Stimulated activated naive B cell treated with anti-CD40 and anti-IgM and Interleukin-4, amounts not matched to agents 10 μg/mL and 1 μg/mL and 100 μg/mL, for 72 hours (primary cell): Measurements from ENCODE around the gene CLSTN1.

Source experiments
- ATAC-seq, 2 donors: fragments of 150-1000 bp; cut with Tn5 transposase; replicated peaks; 2 replicates each; pipeline ENCODE4 v1.10.0; 2021; ENCODE audit warnings: moderate library complexity in 1 of 2
- DNase-seq: peaks from one replicate; pipeline ENCODE4 v3.0.0; 2021
- H3K27ac Mint-ChIP-seq: one replicate; pipeline ENCODE4 v1.8.0; 2022; ENCODE audit warnings: mild to moderate bottlenecking, mixed read lengths
- H3K27me3 Mint-ChIP-seq, 2 donors: one replicate each; pipeline ENCODE4 v1.8.0; 2022; ENCODE audit warnings: mixed read lengths in 2 of 2
- H3K36me3 Mint-ChIP-seq, 2 donors: one replicate each; pipeline ENCODE4 v1.8.0; 2022; ENCODE audit warnings: mixed read lengths in 2 of 2, mild to moderate bottlenecking in 1 of 2
- H3K4me1 Mint-ChIP-seq, 2 donors: one replicate each; pipeline ENCODE4 v1.8.0; 2022; ENCODE audit warnings: mixed read lengths in 2 of 2, mild to moderate bottlenecking in 1 of 2
- H3K4me3 Mint-ChIP-seq, 2 donors: one replicate each; pipeline ENCODE4 v1.8.0; 2022; ENCODE audit warnings: mild to moderate bottlenecking in 2 of 2, mixed read lengths in 2 of 2, moderate library complexity in 1 of 2
- H3K9me3 Mint-ChIP-seq, 2 donors: one replicate each; pipeline ENCODE4 v1.8.0; 2022; ENCODE audit warnings: mixed read lengths in 2 of 2, mild to moderate bottlenecking in 1 of 2

CLSTN1 gene

DNA sequence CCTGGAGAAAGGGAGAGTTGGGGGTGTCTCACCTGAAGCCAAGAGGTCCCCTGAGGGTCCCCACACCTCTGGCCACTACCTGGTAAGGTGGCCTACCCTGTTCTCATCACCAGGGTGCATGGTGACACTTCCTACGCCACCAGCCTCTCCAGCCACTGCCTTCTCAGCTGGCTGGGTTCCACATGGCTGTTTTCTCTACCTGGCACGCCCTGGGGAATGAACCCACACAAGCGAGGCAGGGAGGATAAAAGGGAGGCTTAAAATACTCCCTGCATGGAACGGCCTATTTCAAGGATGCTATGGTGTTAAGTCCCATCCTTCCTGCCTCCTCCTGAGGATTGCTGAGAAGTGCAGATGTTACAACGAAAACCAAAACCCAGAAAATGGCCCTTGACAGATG is 87.5 kb downstream of the CLSTN1 start:
- Mint-ChIP-seq H3K9me3 (no peaks in the 10 kb centered on the region), H3K4me1 (peaks cover 21 to 32% of the 10 kb centered on the region in 2 donors), H3K4me3 (no peak overlapping the region), H3K27ac (no peak overlapping the region), H3K36me3 (peaks cover 52 to 61% of the 10 kb centered on the region in 2 donors), H3K27me3 (no peaks in the 10 kb centered on the region)
- DNase-seq, result no peak
- no peak for ATAC-seq

DNA sequence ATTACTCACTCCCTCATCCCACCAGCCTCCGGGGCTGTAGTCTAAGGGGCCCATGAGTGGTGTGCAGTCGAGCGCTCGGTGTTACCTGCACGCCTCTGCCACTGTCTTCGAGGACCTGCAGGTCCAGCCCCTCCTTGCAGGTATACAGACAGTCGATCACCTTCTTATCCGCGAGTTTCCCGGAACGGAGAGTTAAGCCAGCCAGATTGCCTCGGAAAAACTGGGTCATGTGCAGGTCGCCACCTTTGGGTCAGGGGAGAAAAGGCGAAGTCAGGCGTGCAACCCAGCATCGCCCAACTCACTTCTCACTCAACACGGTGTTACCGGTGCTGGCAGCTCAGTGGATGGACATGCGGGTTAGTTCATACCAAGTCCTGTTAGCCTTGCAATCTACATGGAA is 88.0 kb downstream of the CLSTN1 start:
- no peaks in the 10 kb centered on the region for H3K9me3 Mint-ChIP-seq
- no peak for DNase-seq
- no peaks in the 10 kb centered on the region for H3K27me3 Mint-ChIP-seq
- peaks cover 23 to 35% of the 10 kb centered on the region in 2 donors for H3K4me1 Mint-ChIP-seq
- no peak overlapping the region for H3K4me3 Mint-ChIP-seq
- peak overlapping the region; percentile 31 for H3K27ac Mint-ChIP-seq
- peaks cover 51 to 61% of the 10 kb centered on the region in 2 donors for H3K36me3 Mint-ChIP-seq
- ATAC-seq, result no peak

DNA sequence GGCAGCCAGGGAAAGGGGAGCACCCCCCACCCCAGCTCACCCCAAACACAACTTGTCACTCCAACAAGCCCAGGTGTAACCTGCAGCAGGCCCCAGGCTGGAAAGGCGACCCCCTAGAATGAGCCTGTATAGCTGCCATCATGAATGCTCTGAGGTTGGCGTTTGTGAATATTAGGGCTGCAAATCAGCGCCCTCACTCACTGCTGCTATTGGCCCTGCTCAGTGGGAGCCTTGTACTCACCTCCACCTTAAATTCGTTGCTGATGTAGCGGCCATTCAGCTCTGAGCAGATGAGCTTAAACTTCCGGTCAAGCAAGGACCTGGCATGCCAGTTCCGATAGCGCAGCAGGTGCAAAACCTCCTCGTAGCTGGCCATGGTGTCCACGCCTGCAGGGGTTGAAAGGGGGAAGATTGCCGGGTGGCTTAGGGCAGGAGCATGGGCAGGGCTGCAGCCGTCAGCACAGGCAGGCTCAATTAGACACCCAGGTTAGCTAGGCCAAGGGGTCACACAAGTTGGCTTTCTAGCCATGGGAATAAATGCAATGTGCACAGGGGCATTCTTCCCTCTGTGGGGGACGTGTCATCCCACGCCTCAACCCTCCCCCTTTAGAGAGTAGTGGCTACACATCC is 90.5 kb downstream of the CLSTN1 start:
- H3K36me3 Mint-ChIP-seq, result peaks cover 60 to 75% of the 10 kb centered on the region in 2 donors
- no peaks in the 10 kb centered on the region for H3K27me3 Mint-ChIP-seq
- peak overlapping the region in 1 of 2 donors; percentile 53 for H3K4me3 Mint-ChIP-seq
- no peaks in the 10 kb centered on the region for H3K9me3 Mint-ChIP-seq
- peaks cover 30 to 52% of the 10 kb centered on the region in 2 donors for H3K4me1 Mint-ChIP-seq
- peak overlapping the region; percentile 98 for H3K27ac Mint-ChIP-seq
- ATAC-seq (no peak), DNase-seq (no peak)

DNA sequence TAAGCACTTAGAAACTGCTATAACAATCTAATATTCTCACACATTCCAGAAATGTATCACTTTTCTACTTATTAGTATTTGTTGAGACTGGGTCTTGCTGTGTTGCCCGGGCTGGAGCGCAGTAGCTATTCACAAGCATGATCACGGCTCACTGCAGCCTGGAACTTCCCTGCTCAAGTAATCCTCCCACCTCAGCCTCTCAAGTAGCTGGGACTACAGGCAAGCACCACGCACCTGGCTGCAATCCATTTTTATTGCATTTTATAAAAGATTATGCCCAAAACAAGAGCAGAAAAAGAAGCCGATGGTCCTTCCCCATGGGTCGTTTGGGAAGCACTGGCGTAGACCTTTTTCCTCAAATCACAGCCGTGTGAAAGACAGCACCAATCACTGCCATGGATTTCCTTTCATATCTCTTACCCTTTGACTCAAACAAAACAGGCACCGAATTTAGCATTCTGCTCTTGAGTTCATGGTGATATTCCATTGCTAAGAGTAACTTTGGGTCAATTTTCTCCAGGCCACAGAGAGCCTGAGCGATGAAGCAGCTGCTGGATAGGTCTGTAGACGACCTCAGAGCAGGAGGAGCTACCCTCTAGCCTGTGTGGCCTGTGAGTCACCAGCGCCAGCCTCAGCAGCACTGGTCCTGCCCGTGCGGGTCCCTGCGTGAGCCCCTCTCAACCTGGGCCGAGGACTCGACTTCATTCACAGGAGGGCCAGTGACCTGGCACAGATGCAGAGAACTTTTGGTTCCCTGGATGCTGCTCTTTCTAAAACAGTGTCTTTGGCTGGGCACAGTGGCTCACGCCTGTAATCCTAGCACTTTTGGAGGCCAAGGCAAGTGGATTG is 91.4 kb downstream of the CLSTN1 start:
- Mint-ChIP-seq H3K4me1 (peaks cover 30 to 57% of the 10 kb centered on the region in 2 donors), H3K36me3 (peaks cover 61 to 76% of the 10 kb centered on the region in 2 donors), H3K27ac (peak overlapping the region; percentile 98), H3K4me3 (peak overlapping the region in 1 of 2 donors; percentile 44), H3K27me3 (no peaks in the 10 kb centered on the region), H3K9me3 (no peaks in the 10 kb centered on the region)
- peak; percentile 25 to 27 for ATAC-seq
- DNase-seq, result no peak

DNA sequence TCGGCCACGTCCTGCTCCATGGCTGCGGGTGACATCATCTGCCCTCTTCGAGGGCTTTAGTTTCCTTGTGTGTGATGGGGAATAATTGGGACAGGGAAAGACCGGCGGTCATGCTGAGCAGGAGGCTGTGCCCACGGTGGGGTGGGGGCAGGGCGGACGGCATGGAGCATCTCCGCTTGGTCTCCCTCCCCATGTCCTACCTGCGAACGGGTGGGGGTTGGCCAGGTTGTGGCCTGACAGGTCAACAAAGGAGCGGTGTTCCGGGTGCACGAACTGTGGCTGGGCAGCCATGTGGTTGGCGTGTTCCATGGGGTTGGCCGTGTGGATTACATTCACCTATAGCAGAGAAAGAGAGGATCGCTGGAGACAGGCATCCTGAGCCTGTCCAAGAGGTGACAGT is 92.2 kb downstream of the CLSTN1 start:
- peak overlapping the region; percentile 98 for H3K27ac Mint-ChIP-seq
- H3K36me3 Mint-ChIP-seq, result peaks cover 64 to 80% of the 10 kb centered on the region in 2 donors
- no peak for DNase-seq
- H3K9me3 Mint-ChIP-seq, result no peaks in the 10 kb centered on the region
- peaks cover 30 to 57% of the 10 kb centered on the region in 2 donors for H3K4me1 Mint-ChIP-seq
- H3K27me3 Mint-ChIP-seq, result no peaks in the 10 kb centered on the region
- no peak for ATAC-seq
- H3K4me3 Mint-ChIP-seq, result peak overlapping the region; percentile 15 to 44

DNA sequence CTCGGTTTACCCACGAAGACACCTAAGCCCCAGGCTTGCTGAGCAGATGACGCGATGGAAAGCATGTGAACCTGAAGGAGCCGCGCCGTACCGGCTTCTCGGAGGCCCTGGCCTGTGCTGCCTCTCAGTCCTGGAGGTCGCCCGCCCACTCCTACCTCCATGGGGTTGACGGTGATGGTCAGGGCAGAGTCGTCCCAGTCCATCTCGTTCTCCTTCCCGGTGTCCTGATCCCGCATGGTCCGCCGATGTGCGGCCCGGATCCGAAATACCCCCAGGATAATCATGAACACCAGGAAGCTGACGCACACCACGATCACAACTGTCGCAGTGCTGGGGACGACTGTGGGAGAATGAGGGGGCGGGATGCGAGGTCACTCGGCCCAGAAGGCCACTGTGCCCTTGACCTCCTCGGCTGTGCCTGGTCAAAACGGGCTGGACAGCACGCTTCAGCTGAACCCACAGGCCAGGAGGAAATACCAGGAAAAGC is 92.7 kb downstream of the CLSTN1 start:
- peak overlapping the region; percentile 15 to 44 for H3K4me3 Mint-ChIP-seq
- no peaks in the 10 kb centered on the region for H3K27me3 Mint-ChIP-seq
- no peak for ATAC-seq
- H3K9me3 Mint-ChIP-seq, result no peaks in the 10 kb centered on the region
- peaks cover 30 to 57% of the 10 kb centered on the region in 2 donors for H3K4me1 Mint-ChIP-seq
- H3K36me3 Mint-ChIP-seq, result peaks cover 66 to 83% of the 10 kb centered on the region in 2 donors
- peak overlapping the region; percentile 98 for H3K27ac Mint-ChIP-seq
- DNase-seq, result no peak

DNA sequence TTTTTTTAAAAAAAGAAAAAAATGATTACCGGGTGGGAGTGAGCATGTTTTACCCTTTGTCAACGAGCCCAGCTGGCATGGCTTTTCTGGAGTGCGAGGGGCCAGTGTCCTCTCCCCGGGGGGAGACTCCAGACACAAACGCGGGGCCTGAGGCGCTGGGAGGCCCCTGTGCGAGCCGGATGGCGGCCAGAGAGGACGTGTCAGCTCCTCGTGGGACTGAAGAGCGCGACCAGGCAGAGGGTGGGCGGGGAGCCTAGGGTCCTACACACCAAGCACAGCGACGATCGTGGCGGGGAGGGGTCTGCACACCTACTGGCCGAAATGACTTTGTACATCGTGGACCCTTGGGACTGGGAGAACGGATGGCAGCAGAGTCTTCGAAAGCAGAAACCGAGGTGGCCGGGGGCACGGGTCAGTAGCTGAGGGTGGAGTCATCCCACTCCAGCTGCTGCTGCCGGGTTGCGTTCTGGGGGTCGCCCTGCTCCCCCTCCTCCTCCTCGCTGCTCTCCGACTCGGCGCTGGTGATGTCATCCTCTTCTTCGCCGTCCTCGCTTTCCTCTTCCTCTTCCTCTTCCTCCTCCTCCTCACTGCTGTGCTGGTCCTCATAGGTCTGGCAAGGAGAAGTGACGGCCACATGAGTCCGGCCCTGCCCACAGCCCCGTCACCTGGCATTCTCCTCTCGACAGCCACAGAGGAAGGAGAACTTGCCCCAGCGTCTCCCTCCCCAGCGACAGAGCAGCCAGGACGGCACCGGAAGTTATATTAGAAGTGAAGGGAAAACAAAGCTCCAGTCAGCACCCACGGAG is 93.5 kb downstream of the CLSTN1 start:
- ATAC-seq, result peak in 1 of 2 donors; percentile 5
- peaks cover 30 to 57% of the 10 kb centered on the region in 2 donors for H3K4me1 Mint-ChIP-seq

DNA sequence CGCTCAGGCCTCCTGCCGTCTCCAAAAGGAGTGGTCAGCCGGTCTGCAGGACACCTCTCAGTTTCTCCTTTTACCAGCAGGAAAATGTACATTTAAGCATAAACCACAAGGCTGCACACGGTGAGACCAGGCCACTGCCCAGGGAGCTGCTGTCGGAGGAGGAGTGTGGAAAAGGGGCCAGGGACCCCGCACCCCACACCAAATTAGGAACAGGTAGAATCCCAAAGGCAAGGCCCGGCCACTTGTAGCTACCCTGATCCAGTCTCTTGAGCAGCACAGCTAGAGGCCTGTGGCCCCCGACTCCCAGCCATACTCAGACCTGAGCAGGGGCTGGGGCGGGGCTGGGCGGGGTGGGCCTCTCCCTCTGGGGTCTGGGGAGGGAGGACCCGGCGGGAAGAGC is 94.2 kb downstream of the CLSTN1 start:
- Mint-ChIP-seq H3K4me1 (peaks cover 34 to 61% of the 10 kb centered on the region in 2 donors), H3K27ac (peak overlapping the region; percentile 86), H3K36me3 (peaks cover 72 to 83% of the 10 kb centered on the region in 2 donors), H3K9me3 (no peaks in the 10 kb centered on the region), H3K4me3 (peak overlapping the region in 1 of 2 donors; percentile 41), H3K27me3 (no peaks in the 10 kb centered on the region)
- DNase-seq (no peak), ATAC-seq (no peak)

More for the DNA sequence above, 93.5 kb downstream of the CLSTN1 start:
- Mint-ChIP-seq H3K36me3 (peaks cover 66 to 80% of the 10 kb centered on the region in 2 donors), H3K4me3 (peak overlapping the region in 1 of 2 donors; percentile 44), H3K27ac (peak overlapping the region; percentile 98), H3K9me3 (no peaks in the 10 kb centered on the region), H3K27me3 (no peaks in the 10 kb centered on the region)
- DNase-seq, result no peak

DNA sequence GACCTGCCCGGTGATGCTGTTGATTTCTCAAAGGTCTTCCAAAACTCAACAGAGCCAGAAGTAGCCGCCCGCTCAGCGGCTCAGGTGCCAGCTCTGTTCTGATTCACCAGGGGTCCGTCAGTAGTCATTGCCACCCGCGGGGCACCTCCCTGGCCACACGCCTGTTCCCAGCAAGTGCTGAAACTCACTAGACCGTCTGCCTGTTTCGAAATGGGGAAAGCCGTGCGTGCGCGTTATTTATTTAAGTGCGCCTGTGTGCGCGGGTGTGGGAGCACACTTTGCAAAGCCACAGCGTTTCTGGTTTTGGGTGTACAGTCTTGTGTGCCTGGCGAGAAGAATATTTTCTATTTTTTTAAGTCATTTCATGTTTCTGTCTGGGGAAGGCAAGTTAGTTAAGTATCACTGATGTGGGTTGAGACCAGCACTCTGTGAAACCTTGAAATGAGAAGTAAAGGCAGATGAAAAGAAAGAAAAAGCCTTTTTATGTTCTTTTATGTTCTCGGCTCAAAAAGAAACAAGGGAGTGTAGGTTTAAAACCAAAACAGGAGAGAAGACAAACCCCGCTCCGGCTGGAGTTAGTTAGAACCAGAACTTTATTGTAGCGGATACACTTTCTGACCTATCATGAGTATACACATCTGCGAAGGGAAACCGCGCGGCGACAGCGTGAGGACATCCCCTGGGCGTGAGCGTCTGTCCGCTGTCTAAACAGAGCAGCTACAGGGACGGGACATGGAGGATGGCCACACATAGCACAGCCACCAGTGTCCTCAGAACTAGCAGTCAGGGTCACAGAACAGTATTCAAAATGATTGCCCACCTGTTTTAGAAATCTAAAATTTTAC is 95.1 kb downstream of the CLSTN1 start:
- no peak for ATAC-seq

DNA sequence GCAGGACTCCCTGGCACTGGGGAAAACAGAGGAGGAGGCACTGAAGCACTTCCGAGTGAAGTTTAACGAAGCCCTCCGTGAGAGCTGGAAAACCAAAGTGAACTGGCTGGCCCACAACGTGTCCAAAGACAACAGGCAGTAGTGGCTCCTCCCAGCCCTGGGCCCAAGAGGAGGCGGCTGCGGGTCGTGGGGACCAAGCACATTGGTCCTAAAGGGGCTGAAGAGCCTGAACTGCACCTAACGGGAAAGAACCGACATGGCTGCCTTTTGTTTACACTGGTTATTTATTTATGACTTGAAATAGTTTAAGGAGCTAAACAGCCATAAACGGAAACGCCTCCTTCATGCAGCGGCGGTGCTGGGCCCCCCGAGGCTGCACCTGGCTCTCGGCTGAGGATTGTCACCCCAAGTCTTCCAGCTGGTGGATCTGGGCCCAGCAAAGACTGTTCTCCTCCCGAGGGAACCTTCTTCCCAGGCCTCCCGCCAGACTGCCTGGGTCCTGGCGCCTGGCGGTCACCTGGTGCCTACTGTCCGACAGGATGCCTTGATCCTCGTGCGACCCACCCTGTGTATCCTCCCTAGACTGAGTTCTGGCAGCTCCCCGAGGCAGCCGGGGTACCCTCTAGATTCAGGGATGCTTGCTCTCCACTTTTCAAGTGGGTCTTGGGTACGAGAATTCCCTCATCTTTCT is 96.7 kb downstream of the CLSTN1 start:
- Mint-ChIP-seq H3K4me3 (no peak overlapping the region), H3K27ac (peak overlapping the region; percentile 90), H3K36me3 (peaks cover 73 to 86% of the 10 kb centered on the region in 2 donors), H3K4me1 (peaks cover 32 to 57% of the 10 kb centered on the region in 2 donors), H3K9me3 (peaks cover 0 to 3% of the 10 kb centered on the region in 2 donors), H3K27me3 (no peaks in the 10 kb centered on the region)
- no peak for DNase-seq
- ATAC-seq, result no peak

More for the DNA sequence above, 95.1 kb downstream of the CLSTN1 start:
- Mint-ChIP-seq H3K4me1 (peaks cover 39 to 65% of the 10 kb centered on the region in 2 donors), H3K9me3 (peaks cover 0 to under 1% of the 10 kb centered on the region in 2 donors), H3K4me3 (no peak overlapping the region), H3K36me3 (peaks cover 74 to 86% of the 10 kb centered on the region in 2 donors), H3K27me3 (no peaks in the 10 kb centered on the region), H3K27ac (peak overlapping the region; percentile 86)
- DNase-seq, result no peak

DNA sequence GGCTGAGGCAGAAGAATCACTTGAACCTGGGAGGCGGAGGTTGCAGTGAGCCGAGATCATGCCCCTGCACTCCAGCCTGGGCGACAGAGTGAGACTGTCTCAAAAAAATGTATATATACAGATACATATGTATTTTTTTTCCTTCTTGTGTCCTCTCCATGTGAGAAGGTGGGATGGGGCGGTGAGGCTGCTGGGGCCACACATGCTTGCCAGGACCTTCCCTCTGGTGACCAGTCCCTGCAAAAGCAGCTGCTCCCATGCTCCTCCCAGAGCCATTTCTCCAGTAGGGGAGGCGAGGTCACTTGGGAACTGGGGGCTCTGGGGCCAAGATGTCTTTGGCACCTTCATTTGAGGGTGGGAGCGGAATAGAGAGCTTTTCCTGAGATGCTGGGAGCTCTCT is 97.4 kb downstream of the CLSTN1 start:
- Mint-ChIP-seq H3K36me3 (peaks cover 73 to 82% of the 10 kb centered on the region in 2 donors), H3K4me3 (no peak overlapping the region), H3K9me3 (peaks cover 0 to 3% of the 10 kb centered on the region in 2 donors), H3K27me3 (no peaks in the 10 kb centered on the region), H3K27ac (peak overlapping the region; percentile 90), H3K4me1 (peaks cover 28 to 52% of the 10 kb centered on the region in 2 donors)
- DNase-seq, result no peak
- ATAC-seq, result no peak

DNA sequence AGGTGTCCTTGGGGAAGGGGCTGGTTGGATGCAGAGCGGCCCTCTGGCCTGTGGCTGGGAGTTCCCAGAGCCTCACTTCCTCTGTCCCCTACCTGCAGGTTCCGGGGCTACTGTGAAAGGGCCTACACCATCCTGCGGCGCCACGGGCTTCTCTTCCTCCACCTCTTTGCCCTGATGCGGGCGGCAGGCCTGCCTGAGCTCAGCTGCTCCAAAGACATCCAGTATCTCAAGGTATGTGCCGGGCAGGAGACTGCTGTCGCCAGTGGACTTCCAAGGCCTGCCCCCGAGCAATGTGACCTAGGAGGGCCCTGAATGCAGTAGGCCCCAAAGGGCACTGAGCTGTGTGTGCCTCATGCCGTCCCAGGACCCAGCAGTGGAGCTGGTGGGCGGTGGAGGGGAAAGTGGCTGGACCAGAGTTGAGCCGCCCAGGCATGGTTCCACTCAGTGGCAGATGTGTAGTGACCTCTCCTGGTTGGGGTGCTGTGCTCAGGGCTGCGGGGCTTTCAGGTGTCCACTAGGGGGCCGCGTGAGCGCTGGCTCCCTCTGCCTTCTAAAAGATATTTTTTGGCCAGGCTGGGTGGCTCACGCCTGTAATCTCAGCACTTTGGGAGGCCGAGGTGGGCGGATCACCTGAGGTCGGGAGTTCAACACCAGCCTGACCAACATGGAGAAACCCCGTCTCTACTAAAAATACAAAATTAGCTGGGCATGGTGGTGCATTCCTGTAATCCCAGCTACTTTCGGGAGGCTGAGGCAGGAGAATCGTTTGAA is 98.9 kb downstream of the CLSTN1 start:
- ATAC-seq, result peak; percentile 79 to 84
- H3K9me3 Mint-ChIP-seq, result peaks cover 0 to 3% of the 10 kb centered on the region in 2 donors
- H3K36me3 Mint-ChIP-seq, result peaks cover 73 to 82% of the 10 kb centered on the region in 2 donors
- no peaks in the 10 kb centered on the region for H3K27me3 Mint-ChIP-seq
- peak; percentile 48 for DNase-seq
- no peak overlapping the region for H3K4me3 Mint-ChIP-seq
- peak overlapping the region; percentile 87 for H3K27ac Mint-ChIP-seq
- peaks cover 29 to 53% of the 10 kb centered on the region in 2 donors for H3K4me1 Mint-ChIP-seq
